ENCODE measurements around the gene KPRP.

Gene KPRP

GRCh38 chr1:152757747-152758146 lies at the start of gene KPRP:
TSS of gene KPRP (plus strand) at chr1:152758025. CDS start at chr1:152759589, 1,564 bp downstream.
- DNase-seq (ENCODE audit: low spot score): no peak

GRCh38 chr1:152718238-152718637 lies 39.6 kb upstream of the KPRP start:
- DNase-seq (ENCODE audit: low spot score): no peak

GRCh38 chr1:152725261-152725660 lies 32.6 kb upstream of the KPRP start:
- no peak for DNase-seq (ENCODE audit: low spot score)

- DNase-seq (ENCODE audit: low spot score): no peak
Observed at GRCh38 chr1:152728986-152729385, 28.8 kb upstream of the KPRP start.

GRCh38 chr1:152735648-152736047 lies 22.2 kb upstream of the KPRP start:
- DNase-seq (ENCODE audit: low spot score): no peak

- no peak for DNase-seq (ENCODE audit: low spot score)
Observed at GRCh38 chr1:152737997-152738396, 19.8 kb upstream of the KPRP start.

GRCh38 chr1:152739841-152740240 lies 18.0 kb upstream of the KPRP start:
- no peak for DNase-seq (ENCODE audit: low spot score)

GRCh38 chr1:152741656-152742055 lies 16.2 kb upstream of the KPRP start:
- no peak for DNase-seq (ENCODE audit: low spot score)

- no peak for DNase-seq (ENCODE audit: low spot score)
Observed at GRCh38 chr1:152743371-152744145, 14.3 kb upstream of the KPRP start.

- DNase-seq (ENCODE audit: low spot score): no peak
Observed at GRCh38 chr1:152745289-152745704, 12.5 kb upstream of the KPRP start.

- DNase-seq (ENCODE audit: low spot score): no peak
Observed at GRCh38 chr1:152745765-152746444, 11.9 kb upstream of the KPRP start.

- no peak for DNase-seq (ENCODE audit: low spot score)
Observed at GRCh38 chr1:152747831-152748230, 10.0 kb upstream of the KPRP start.

GRCh38 chr1:152752225-152752624 lies 5.6 kb upstream of the KPRP start:
- no peak for DNase-seq (ENCODE audit: low spot score)

GRCh38 chr1:152753586-152753985 lies 4.2 kb upstream of the KPRP start:
- DNase-seq (ENCODE audit: low spot score): no peak

- DNase-seq (ENCODE audit: low spot score): no peak
Observed at GRCh38 chr1:152756872-152757271, 953 bp upstream of the KPRP start.

- no peak for DNase-seq (ENCODE audit: low spot score)
Observed at GRCh38 chr1:152758636-152759035, 811 bp downstream of the KPRP start.

GRCh38 chr1:152759453-152760173 lies 1.8 kb downstream of the KPRP start:
- no peak for DNase-seq (ENCODE audit: low spot score)

- no peak for DNase-seq (ENCODE audit: low spot score)
Observed at GRCh38 chr1:152760551-152761190, 2.8 kb downstream of the KPRP start.

- DNase-seq (ENCODE audit: low spot score): no peak
Observed at GRCh38 chr1:152761609-152762213, 3.9 kb downstream of the KPRP start.

- DNase-seq (ENCODE audit: low spot score): no peak
Observed at GRCh38 chr1:152768847-152769533, 11.2 kb downstream of the KPRP start.

GRCh38 chr1:152770411-152770810 lies 12.6 kb downstream of the KPRP start:
- DNase-seq (ENCODE audit: low spot score): no peak
